NCI-H748 (cell line): ENCODE measurements around the gene CHEK2.
"Not testable (repeated sequence)": the region's sequence is repeated elsewhere in the genome, so short reads cannot be mapped to it uniquely, and the experiment has no call there.

Experiments used
- DNase-seq: peaks from one replicate; lab custom pipeline; 2025; ENCODE audit not compliant: unreplicated experiment; lab: John Stamatoyannopoulos, UW

The CHEK2 gene

DNA sequence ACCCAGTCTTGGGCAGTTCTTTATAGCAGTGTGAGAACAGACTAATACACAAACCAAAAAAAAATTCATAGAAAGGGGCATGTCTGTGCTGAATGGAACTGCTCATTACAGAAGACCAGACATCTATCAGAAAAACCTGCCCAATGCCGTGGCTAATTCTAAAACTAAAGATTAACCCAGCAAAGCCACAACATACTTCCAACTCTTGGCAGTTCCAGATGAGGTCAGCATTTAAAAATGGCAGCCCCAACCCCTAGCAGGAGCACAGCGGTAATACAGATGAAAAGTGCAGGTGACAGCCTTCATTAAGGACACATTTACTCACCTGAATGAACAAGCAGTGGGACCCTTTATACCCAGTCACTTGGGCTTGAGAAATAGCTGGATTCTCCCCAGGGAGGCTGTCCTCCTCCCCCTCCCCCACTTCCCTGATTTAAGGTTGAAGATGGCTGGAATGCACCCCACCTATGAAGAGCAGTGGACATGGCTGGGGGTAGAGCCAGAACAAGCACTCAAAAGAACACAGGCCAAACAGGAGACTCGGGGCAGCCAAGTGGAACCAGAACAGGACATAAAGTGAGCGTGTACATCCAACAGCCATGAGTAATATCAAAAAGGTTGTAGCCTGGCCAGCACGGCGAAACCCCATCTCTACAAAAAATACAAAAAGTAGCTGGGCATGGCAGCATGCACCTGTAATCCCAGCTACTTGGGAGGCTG, 48.4 kb downstream of the CHEK2 start:
- not testable (repeated sequence) for DNase-seq

DNA sequence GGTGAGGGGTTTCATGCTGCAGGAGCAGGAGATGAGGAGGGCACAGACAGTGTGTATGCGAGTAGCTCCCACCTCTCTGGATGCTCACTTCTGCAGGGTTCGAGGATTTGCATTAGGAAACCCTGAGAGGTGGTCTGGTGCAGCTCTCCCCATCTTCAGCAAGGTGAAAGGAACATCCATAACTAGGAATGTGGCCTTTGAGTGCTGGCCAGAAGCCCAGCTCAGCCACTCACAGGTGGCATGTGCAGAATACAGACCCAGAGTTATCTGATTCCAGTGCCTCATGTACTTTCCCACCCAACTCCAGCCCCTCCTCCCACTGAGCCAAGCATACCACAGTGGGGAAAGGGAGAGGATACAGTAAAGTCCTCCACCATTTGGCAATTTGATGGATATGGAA, 51.8 kb downstream of the CHEK2 start:
- not testable (repeated sequence) for DNase-seq

DNA sequence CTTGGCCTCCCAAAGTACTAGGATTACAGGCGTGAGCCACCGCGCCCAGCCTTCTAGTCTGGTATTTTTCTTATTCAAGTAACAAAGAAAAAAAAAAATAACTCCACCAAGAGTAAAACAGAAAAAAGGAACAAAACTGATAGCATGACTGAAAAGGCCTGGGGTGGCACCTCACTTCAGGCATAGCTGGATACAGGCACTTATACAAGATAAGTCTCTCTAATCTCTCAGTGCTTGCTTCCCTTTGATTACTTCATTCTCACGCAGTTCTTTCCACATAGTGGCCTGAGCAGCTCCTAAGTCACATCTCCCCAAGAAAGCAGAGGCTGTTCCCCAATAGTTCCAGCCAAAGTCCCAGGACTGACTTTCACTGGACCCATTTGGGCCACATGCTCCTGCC, 58.7 kb downstream of the CHEK2 start:
- DNase-seq: not testable (repeated sequence)

DNA sequence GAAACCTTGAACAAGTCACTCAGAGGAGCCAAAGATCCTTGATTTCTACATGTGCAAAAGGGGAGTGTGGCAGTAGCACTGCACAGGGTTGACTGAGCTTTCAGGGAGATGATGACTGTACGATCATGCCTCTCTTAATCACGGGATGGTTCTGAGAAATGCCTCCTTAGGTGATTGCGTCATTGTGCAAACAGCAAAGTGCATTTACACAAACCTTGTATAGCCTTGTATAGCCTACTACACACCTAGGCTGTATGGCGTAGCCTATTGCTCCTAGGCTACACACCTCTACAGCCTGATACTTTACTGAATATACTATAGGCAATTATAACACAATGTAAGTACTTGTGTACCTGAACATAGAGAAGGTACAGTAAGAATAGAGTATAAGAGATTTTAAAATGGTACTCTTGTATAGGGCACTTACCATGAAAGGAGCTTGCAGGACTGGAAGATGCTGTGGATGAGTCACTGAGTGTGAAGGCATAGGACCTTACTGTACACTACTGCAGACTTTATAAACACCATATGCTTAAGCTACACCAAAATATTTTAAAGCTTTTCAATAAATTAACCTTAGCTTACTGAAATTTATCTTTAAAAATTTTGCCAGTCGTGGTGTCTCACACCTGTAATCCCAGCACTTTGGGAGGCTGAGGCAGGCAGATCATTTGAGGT, 60.7 kb downstream of the CHEK2 start:
- peak; percentile 22 for DNase-seq

DNA sequence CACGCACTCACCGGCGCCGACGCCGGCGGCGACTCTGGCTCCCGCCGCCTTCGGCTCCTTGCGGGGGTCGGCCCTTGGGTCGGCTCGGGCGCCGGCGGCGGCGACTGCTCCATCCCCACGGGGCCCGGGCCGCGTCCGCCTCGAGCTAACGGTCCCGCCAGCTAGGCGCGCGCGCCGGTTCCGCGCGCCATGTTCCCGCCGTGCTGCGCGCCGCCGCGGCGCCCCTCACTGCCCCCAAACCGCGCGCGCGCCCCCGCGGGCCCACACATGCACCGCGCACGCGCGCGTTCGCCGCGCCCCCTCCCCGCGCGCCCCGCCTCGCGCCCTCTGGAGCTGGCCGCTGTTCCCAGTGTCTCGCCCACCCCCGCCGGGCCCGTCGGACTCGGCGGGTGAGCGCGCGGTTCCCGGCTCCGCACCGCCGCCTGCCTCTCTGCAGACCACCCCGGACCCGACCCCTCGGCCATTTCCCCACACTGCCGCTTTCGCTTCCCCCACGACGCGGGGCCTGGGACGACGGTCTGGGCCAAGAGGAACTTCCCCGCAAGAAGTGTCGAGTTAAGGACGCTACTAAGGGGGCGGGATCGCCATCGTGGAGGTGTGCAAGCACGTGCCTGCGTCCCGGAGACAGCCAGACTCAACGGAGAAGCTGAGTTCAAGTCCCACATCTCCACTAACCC, 61.9 kb downstream of the CHEK2 start, which contains the start of gene TTC28:
TSS of gene TTC28 (minus strand) at position 230 of the 677 bp plus-strand sequence. CDS start at position 113, 117 bp downstream.
- peak; percentile 79 for DNase-seq

DNA sequence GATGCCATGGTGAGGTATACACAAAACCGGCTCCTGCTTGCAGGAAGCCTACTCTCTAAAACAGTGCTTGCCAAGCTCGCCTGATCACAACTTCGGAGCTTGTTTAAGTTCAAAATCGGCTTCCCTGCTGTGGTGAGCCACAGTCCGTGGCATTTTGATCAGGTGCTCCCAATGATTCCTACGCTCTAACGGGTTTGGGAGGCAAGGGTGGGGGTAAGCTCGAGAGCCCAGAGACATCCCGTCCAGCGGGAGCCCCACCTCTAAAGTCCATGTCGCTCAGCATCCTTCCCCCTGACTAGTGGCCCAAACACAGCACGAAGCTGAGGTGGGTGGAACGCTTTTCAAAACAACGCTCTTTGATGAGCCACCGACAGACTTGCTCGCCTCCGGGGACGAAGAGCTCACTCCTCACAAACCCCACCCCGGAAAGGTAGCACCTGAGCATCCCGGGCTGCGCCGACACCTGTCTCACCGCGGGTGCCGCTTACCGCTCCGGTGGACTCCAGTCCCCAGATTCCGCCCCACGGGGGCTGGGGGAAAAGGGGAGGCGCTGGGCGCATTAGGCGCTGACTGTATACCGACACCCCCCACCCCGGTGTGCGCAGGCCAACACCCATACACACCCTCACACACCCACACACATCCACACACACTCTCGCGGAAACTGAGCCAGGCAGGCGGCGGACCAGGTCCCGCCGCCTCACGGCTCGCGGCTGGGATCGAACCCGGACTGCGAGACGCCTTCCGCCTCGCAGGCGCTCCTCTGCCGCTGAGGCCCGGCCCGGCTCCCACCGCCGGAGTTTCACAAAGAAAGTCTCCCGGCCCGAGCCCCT, 62.6 kb downstream of the CHEK2 start:
- peak; percentile 50 for DNase-seq

DNA sequence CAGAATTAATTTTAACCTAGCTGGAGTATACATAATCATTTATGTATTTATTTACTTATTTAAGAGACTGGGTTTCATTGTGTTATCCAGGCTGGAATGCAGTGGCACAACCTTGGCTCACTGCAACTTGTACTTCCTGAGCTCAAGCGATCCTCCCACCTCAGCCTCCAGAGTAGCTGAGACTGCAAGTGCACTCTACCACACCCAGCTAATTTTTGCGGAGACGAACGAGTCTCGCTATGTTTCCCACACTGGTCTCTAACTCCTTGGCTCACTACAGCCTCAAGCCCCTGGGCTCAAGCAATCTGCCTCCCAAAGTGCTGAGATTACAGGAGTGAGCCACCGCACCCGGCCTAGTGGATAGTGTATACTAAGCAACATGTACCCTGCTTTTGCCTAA, 63.5 kb downstream of the CHEK2 start:
- DNase-seq: not testable (repeated sequence)

DNA sequence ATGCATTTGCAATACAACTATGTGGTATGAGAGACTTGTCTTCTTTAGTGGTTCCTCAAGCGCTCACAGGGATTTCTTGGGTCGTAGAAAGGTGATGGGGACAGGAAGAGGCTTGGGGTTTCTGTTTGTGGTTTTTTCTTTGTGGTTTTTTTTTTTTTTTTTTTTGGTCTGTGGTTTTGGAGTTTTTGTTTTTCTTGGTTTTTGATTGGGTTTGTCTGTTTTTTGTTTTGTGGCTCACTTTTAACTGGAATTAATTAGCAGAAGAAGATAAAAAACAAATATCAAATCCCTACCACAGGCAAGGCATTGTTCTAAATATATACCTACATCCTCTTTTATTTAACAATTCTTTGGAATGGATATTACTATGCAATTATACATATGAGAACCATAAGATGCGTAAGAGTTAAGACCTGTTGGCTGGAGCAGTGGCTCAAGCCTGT, 67.5 kb downstream of the CHEK2 start:
- no peak for DNase-seq

DNA sequence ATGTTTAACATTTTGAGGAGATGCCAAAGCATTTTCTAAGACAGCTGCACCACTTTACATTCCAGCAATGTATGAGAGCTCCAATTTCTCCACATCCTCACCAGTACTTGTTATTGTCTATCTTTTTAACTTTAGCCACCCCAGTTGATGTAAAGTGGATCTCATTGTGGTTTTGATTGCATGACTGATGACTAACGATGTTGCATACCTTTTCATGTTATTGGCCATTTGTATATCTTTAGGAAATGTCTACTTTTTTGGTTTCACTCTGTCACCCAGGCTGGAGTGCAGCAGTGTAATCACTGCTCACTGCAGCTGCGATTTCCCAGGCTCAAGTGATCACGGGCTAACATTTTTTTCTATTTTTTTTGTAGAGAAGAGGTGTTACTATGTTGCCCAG, 70.9 kb downstream of the CHEK2 start:
- no peak for DNase-seq

DNA sequence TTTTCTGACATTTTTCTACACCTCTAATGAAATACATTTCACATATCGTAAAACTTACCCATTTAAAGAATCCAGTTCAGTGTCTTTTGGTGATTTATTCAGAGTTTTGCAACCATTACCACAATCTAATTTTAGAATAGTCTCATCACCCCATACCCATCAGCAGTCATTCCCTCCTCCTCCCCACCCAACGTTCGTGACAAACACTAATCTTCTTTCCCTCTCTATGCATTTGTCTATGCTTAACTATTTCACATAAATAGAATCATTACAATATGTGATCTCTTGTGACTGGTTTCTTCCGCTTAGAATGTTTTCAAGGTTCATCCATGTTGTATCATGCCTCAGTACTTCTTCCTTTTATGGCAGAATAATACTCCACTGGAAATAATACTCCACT, 71.5 kb downstream of the CHEK2 start:
- no peak for DNase-seq

DNA sequence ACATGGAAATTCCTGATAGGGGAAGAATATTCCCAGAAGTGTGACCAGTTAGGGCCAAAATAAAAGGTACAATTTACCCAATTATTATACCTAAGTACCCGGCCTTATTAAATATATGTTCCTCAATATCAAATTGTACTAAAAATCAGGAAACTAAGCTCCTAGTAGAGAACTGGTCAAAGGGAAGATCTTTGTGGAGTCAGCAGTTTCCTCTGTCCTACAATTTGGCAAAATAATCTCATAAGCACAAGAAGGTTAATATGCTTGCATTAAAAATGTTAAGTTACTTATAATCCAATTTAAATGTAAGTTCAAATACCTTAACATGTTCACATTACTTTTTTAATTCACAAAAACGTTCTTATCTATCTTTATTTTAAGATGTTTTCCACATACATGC, 72.2 kb downstream of the CHEK2 start:
- DNase-seq: no peak

DNA sequence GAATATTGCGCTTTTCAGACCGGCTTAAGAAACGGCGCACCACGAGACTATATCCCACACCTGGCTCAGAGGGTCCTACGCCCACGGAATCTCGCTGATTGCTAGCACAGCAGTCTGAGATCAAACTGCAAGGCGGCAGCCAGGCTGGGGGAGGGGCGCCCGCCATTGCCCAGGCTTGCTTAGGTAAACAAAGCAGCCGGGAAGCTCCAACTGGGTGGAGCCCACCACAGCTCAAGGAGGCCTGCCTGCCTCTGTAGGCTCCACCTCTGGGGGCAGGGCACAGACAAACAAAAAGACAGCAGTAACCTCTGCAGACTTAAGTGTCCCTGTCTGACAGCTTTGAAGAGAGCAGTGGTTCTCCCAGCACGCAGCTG, 78.1 kb downstream of the CHEK2 start:
- not testable (repeated sequence) for DNase-seq

DNA sequence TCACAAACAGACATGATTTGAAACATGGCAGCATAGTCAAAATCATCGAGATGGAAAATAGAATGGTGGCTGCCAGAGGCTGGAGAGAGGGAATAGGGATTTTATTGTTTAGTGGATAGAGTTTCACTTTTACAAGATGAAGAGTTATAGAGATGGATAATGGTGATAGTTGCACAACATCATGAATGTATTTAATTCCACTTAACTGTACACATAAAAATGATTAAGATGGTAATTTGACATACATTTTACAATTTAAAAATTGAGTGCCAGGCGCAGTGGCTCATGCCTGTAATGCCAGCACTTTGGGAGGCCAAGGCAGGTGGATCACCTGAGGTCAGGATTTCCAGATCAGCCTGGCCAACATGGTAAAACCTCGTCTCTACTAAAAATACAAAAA, 83.2 kb downstream of the CHEK2 start:
- DNase-seq: no peak

DNA sequence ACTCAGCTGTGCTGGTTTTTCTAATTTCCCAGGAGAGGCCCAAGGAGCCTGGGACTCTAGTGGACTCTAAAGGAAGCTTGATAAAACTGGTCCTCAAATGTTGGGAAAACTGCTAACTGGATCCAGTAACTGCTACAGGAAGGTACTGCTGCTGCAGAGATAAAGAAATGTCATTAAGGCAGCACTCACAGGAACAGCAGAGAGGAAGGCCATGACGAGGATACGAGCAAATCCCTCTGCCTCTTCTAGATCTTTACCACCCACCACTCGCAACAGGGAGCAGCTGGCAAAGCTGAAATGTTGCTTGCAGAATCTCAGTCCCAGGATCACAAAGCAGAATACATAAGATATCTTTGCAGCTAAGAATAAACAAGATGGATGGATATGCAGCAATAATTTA, 85.4 kb downstream of the CHEK2 start:
- no peak for DNase-seq

DNA sequence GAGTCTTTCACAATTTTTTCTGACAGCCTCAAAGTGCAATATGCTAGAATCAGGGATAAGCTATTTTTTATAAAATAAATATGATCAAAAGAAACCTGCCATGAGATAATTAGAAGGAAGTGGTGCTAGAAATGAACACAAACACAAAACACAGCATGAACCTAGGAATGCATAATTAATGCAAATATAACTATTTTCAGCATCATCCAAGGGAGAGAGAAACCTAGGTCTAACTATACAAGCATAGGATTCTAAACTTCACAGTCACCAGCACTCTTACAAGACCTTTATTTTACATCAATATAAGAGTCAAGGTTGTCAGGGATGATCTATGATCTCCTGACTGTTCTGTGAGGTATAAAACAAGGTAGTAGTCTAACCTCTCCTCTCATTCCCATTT, 91.2 kb downstream of the CHEK2 start:
- no peak for DNase-seq

DNA sequence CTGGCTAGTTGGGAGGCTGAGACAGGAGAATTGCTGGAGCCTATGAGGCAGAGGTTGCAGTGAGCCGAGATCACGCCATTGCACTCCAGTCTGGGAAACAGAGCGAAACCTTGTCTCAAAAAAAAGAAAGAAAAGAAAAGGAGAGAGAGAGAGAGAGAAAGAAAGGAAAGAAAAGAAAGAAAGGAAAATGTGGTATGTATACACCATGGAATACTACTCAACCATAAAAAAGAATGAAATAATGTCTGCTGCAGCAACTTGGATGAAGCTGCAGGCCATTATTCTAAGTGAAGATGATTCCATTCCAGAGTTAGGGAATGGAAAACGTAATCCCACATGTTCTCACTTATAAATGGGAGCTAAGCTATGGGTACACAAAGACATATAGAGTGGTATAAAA, 92.8 kb downstream of the CHEK2 start:
- no peak for DNase-seq

DNA sequence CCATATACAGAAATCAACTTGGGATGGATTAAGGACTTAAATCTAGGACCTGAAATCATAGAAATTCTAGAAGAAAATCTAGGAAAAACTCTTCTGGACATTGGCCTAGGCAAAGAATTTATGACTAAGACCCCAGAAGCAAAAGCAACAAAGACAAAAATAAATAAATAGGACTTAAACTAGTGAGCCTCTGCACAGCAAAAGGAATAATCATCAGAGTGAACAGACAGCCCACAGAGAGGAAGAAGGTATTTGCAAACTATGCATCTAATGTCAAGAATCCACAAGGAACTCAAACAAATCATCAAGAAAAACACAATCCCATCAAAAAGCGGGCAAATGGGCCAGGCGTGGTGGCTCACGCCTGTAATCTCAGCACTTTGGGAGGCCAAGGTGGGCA, 94.4 kb downstream of the CHEK2 start:
- no peak for DNase-seq

DNA sequence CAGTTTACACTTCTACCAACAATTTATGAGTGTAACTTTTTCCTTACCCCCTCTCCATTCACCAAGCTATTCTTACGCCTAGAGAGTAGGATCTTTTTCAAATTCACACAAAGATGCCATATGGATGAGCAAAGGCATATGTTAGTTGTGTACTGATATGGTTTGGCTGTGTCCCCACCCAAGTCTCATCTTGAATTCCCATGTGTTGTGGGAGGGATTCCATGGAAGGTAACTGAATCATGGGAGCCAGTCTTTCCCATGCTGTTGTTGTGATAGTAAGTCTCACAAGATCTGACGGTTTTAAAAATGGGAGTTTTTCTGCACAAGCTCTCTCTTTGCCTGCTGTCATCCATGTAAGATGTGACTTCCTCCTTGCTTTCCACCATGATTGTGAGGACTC, 102.3 kb downstream of the CHEK2 start:
- DNase-seq: no peak
